ENCODE results near the gene STK26. TPM values are rescaled to one million over a fixed set of nuclear protein-coding genes. Genes with fewer than 3 reads are reported as not detected.
A peak's percentile ranks its signal among the peaks of the same experiment; 100 is the strongest.
"Not testable (repeated sequence)": the region's sequence is repeated elsewhere in the genome, so short reads cannot be mapped to it uniquely, and the experiment has no call there.

Gene STK26
- polyA plus RNA-seq, 10 donors = 30.0 to 69.3 (median 51.2) TPM

DNA sequence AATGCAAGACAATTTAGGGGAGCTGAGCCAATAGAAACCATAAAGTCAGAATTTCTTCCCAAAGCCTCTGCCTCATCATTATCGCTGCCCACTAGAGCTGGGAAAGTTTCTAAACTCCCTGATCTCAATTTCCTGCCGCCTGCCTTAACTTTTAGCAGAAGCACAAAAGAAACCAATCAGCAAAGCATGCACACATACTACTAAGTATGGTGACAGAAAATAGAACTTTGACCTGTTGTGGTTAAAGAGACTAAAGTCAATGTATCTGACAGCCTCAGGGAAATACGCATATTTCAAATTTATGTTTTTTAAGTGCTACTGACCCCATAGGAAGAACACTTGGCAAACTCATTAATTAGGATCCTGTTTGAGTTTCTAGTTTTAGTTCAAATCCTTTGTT lies 10.1 kb downstream of the STK26 start:
- no peak for DNase-seq

DNA sequence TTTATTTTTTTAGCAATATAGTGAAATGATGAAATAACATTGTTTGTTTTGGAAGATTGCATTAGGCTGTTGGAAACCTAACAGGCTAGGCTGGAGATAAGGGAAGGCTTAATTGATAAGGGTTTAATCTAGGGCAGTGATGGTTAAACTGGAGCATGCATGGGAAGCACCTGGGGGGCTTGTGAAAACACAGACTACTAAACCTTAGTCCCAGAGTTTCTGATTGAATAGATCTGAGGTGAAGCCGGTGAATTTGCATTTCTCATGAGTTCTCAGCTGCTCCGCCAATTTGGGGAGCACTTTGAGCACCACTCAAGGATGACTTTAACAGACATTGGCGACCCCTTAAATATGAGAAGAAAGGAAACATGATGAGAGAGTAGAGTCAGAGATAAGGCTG lies 11.5 kb downstream of the STK26 start:
- no peak for DNase-seq

DNA sequence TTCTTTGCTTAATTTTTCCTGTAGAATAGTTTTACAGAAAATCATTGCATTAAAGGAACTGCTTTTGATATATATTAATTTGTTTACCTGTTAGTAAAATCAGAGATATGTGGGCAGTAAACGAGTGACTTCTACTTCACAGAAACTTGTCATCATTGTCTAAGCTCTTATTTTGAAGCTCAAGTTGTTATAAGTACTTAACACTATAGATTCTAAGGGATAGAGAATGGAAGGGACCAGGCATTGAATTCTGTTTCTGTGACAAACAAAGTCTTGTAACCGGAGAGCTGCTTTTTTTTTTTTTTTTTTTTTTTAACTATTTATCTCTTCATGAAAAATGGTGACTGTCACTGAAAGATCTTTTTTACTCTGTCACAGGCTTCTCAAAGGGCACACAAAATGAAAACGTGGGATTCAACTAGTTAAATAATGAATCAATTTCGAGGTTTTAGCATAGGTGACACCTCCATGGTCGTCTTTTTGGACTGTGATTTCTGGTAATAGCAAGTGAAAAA lies 14.4 kb downstream of the STK26 start:
- DNase-seq = no peak

DNA sequence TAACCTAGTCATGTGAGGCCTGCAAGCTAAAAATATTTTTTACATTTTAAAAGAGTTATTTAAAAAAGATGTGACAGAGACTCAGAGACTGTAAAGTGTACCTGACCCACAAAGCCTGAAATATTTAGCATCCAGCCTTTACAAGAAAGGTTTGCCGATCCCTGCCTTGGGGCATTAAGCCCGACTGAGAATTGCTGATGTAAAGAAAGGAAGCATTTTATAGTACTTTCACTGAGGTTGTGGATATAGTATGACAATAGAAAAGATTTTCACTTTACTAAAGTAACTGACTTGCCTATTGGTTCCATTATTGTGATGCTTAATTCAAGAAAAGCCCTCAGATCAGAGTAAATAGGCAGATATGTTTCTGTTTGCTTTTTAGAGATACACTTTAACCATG lies 17.0 kb downstream of the STK26 start:
- no peak for DNase-seq

DNA sequence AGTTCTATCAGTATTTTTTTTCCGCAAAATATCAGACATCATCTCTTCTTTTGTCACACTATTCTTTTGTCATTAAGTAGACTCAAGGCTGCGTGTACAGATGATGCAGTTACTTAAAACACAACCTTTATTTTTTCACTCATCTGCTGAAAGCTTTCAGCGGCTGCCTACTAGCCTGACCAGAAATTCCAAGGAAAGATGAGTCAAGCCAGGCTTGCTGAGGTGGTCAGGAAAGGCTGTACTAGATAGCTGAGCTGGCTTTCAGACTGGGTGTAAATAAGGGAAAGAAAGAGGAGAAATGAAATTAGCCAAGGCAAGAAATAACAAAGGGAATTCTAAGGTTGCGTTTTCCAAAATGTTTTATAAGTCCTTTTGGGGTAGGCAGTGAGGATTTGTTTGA lies 17.9 kb downstream of the STK26 start:
- DNase-seq = no peak

DNA sequence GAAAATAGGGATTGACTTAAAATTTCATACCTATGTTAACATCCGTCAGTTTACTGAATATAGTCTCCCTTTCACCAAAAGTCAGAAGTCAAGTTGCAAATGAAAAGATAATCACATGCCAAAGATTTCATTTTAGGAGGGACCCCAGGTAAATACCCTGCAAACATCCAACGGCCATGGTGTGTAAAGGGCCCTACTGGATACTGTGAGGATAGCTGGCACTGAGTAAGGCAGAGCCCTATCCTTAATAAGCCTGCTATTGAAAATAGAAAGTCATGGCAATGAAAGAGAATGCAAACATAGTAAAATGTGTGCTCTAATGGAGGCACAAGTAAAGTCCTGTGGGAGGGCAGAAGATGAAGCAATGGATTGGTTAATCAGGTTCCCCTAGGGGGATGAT lies 20.9 kb downstream of the STK26 start:
- DNase-seq = no peak

DNA sequence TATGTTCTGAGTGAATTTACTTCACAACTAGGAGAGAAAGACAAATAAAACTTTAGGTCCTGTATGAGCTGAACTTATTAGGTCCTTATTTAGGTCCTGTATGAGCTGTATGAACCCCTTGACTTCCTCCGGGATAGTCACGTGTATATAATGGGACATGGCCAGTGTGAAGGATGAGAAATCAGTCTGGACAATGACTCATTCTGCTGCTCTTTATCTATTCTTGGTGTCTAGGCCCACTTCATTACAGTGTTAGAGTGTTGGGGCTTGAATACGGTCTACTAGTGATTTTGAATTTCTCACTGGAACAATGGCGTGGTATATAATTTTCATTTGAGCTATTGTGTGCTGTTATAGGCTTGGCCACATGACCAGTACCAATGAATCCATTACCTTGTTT lies 21.9 kb downstream of the STK26 start:
- no peak for DNase-seq

DNA sequence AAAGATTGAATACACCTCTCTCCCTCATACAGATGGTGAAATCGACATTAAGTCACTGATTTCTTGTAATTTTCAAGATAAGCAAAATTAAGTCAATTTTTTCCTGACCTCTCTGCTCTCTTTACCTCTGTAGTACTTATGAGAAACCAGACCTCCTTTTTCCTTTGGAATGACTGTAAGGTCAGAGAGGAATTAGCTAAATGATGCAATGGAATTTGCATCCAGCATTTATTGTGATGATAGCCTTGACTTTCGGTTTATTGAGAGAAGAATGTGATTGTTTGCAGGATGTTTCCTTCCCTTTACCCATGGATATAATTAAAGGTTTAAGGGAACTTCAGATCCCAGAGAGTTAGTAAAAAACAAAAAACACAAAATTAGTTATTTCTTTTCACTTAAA lies 22.4 kb downstream of the STK26 start:
- no peak for DNase-seq

DNA sequence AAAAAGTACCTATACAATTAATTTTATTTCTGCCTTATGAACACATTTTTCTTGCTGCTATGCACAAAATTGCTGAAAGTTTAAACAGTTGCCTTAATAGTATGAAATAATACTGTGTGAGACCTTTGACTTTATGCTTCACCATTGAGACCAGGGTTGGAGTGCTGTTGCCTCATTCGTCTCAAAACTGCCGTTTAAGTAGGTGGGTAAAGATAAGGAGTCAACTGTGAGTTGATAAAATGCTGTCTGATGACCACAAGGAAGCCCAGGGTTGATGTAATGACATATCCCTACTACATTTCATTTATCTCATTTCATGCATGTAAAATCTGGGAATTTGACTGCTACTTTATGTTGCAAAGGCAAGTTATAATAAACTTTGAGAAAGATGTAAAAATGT lies 23.4 kb downstream of the STK26 start:
- DNase-seq = no peak

DNA sequence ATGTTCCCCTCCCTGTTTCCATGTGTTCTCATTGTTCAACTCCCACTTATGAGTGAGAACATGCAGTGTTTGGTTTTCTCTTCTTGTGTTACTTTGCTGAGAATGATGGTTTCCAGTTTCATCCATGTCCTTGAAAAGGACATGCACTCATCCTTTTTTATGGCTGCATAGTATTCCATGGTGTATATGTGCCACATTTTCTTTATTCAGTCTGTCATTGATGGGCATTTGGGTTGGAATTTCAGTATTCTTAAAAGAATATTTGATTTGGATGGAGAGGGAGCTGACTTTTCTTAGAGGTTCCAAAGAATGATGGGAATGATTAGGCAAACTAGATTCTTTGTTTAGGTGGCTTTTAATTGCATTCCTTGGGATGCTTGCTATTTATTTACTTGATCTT lies 28.7 kb downstream of the STK26 start:
- not testable (repeated sequence) for DNase-seq

DNA sequence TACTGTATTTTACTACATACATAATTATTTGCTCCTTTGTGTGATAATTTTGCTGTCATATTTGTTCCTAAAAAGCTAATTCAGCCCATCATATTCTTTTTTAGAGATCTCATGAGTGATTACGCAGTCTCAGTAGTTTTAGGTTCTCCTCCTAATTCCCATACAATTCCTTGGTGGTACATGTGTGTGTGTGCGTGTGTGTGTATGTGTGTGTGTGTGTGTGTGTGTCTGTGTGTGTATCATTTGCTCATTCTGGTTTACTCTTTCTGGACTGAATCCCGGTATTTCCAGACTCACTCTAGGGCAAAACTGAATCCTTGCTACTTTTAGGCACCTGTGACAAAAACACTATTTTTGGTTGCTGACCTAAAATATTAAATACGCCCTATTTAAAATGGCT lies 34.9 kb downstream of the STK26 start:
- no peak for DNase-seq

DNA sequence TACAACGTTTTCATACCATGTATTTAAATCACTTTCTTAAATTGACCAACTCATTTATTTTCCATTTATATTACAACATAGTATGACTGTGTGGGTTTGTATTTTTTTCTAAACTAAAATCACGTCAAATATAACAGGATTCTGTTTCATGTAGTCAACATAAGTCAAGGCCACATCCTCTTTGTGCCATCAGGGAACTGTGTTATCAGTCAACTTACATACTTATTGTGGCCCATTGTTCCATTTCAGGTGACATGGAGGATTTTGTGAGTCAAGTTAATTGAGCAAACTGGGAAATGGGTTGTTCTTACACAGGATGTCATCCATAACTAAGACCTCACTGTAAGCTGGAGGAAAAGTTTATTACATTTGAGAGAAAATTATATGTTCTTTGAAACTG lies 35.9 kb downstream of the STK26 start:
- no peak for DNase-seq

DNA sequence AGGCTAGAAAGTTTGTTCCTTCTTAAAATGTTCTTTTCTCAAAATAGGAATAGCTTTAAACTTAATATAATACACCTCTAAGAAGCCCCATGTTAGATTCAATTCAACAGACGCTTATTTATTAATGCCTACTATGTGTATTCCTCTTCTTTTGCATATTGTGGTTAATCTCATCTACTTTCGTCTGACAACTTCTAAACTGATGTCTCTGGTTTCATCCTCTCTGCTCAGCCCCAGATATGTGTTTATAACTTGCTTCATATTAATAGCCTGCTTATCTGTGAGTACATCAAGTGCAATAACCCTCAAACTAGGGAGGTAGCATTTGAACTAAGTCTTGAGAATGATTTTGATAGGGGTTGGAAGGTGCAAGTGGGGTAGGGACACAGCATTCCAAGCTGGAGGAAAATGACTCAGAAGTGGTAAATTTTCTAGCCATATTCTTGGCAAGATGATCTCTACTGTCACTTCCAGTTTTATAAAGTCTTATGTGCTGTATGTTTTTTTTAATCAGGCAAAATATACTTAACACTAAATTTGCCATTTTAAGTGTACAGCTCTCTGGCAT lies 37.0 kb downstream of the STK26 start:
- DNase-seq = no peak

DNA sequence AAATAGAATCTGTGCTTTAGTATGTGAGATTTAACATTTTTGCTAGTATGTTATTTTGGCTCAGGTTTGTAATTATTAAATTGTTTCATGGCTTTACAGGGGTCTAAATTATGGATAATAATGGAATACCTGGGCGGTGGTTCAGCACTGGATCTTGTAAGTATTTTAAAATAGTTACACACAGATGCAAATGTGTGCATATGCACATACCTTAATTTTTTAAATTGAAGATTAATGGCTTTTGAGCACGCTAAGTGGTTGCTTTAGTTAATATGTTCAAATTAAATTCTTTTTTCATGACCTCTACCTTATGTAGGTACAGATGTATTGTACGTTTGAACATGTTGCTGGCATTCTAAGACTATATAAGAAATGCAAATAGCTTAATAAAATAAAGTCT lies 40.2 kb downstream of the STK26 start:
- DNase-seq = no peak

DNA sequence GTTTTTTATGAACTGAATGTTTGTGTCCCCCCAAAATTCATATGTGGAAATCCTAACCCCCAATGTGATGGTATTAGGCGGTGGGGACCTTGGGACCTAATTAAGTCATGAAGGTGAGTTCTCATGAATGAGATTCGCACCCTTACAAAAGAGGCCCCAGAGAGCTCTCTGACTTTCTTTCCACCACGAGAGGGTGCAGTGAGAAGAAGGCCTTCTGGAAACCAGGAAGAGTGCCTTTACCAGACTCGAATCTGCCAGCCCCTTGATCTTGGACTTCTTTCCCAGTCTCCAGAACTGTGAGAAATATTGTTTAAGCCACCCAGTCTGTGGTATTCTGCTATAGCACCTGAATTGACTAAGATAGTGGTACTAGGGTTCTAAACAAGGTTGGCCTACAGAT lies 40.8 kb downstream of the STK26 start:
- DNase-seq = no peak

DNA sequence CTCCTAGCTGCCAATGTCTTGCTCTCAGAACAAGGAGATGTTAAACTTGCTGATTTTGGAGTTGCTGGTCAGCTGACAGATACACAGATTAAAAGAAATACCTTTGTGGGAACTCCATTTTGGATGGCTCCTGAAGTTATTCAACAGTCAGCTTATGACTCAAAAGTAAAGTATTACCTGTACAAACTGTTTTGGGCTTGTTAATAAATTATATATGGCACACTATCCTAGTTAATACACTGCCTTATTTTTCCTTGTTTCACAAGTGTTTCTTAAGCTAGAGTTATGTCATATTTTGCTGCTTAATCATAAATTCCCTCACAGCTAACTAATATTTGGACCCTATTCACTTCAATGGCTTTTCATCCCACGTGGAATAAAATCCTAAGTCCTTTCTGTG lies 45.3 kb downstream of the STK26 start:
- DNase-seq = no peak

DNA sequence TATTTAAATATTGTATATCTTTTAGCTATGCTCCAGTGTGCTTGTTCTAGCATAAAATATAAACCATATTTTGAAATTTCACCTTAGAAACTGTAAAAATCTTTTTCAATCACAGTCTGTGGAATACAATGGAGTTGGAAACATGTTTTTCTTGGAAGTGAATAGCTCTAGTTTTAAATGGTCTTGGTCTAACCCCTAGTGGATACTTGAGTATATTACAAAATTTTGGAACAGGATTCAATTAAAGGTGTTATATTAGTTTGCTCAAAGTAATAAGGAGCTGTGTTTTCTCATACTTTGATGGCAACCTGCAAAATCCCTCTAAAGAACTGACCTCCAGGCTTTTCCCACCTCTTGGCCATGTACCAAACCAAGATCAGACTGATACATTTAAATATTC lies 48.2 kb downstream of the STK26 start:
- peak in 1 of 3 donors; percentile 17 for DNase-seq

DNA sequence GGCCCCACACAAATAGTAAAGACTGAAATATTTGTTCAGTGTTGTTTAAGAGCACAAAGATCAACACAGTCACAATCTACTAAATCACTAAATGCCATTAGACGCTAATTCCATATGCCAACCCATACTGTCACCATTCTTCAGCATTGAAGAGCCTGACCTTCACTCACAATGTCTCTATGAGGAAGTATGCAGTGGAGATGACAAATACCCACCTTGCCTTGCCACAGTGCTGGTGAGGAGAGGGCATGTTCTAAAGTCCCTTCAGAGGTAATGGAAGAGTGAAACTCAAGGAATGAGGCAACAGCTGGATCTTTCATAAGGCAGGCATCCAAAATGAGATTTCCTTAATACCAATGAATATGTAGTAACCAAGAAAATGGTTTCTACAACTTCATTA lies 54.3 kb downstream of the STK26 start:
- DNase-seq = no peak

DNA sequence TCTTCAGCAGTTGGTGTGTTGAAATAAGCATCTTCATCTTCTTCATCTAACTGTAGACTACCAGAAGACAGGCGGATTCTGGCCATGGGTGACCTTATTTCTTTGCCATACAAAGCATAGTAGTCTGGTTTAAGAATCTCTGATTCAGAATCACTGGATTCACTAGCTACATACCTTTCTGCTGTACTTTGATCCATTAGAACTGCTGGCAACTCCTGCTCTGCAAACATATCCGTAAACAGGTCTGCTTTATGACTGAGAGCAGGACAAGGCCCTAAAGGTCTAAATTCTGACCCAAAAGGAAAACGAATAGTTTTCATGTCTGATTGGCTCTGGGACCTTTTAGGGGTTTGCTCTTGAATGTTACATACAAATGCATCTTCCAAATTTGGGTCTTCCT lies 54.8 kb downstream of the STK26 start:
- DNase-seq = no peak

DNA sequence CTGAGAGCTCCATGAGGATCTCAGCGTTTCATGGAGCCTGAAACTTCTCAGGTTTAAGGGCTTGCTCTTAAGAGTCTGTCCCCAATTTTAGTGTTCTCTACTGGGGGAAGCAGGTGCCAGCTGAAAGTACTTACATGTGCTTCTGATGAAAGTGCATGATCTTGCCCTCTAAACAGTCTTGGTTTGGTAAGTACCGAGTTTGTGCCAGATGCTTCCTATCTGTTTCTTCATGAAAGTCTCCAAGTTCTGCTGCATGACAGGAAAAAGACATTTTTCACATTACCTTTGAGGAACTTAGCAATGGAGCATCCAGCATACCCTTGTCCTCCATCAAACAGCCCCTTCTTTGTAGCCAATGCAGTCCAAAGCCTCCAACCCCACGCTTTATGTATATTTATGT lies 62.7 kb downstream of the STK26 start:
- DNase-seq = no peak

DNA sequence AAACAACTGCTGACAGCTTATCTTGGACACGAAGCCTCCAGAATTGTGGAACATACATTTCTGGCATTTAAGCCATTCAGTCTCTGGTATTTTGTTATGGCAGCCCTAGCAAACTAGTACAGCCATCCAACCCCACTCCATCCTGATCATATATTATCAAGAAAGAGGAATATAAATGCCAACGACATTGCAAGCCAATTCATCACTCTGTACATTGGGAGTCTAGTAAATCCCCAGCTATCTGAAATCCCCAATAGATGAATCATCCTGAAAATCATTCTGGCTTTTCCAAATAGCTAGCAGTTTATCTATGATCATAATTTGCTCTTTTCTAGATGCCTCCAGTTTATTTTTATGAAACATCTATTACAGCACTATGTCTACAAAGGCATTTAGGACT lies 63.6 kb downstream of the STK26 start:
- DNase-seq = peak in 1 of 3 donors; percentile 18

DNA sequence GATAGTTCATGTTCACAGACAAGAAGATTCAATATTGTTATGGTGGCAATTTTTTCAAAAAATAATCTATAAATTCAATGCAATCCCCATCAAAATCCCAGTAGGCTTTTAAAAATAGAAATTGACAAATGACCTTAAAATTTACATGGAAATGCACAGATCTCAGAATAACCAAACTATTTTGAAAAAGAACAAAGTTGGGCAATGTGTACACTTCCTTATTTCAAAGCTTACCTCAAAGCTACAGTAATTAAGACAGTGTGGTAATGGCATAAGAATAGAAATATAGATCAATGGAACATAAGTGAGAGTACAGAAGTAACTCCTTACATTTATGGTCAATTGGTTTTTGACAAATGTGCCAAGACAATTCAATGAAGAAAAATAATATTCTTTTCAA lies 65.8 kb downstream of the STK26 start:
- no peak for DNase-seq

DNA sequence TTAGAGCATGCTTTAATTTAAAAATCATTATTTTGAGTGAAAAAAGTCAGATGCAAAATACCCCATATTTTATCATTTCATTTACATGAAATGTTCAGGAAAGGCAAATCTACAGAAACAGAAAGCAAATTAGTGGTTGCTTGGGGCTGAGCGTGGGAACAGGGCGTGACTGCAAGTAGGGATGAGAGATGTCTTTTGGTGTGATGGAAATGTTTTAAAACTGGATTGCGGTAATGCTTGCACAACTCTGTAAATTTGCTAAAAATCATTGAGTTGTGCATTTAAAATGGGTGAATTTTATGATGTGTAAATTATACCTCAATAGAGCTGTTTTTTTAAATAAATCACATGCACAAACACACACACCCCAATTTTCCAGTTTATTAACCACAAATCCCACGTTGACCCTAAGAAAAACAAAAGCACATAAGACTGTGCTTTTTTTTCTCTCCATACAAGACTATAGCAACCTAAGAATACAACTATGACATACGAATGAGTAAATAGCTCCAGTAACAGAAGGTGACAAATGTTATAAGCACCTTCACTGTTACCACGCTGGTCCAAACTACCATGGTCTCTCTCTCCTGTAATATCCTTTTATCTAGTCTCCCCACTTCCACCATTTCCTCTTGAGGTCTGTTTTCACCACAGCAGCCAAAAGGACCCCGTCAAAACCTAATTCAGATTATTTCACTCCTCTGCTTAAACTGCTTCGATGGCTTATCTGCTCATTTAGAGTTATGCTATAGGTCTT lies 67.5 kb downstream of the STK26 start:
- DNase-seq = no peak
